NB4 (cell line): ENCODE measurements around the gene SLC1A4.

Experiments
- MAX ChIP-seq: IDR thresholded peaks from 2 replicates; pipeline ENCODE4 v1.6.1; 2011; ENCODE audit warnings: low read depth, low read length
- MYC ChIP-seq: IDR thresholded peaks from 2 replicates; pipeline ENCODE4 v1.6.1; 2011; ENCODE audit warnings: low read depth, low read length
- POLR2A ChIP-seq: IDR thresholded peaks from 2 replicates; pipeline ENCODE4 v1.6.1; 2011; ENCODE audit warnings: mild to moderate bottlenecking; ENCODE audit not compliant: insufficient read length; ENCODE audit errors: extremely low read depth
- TF ChIP-seq, protein P1 (sequence below): IDR thresholded peaks from one replicate; pipeline ENCODE4 v1.5.1; 2012; ENCODE audit warnings: low read depth, low read length

GRCh38 chr2:64980183-64980582 is 9.0 kb upstream of the SLC1A4 start:
- TF ChIP-seq, protein P1, sequence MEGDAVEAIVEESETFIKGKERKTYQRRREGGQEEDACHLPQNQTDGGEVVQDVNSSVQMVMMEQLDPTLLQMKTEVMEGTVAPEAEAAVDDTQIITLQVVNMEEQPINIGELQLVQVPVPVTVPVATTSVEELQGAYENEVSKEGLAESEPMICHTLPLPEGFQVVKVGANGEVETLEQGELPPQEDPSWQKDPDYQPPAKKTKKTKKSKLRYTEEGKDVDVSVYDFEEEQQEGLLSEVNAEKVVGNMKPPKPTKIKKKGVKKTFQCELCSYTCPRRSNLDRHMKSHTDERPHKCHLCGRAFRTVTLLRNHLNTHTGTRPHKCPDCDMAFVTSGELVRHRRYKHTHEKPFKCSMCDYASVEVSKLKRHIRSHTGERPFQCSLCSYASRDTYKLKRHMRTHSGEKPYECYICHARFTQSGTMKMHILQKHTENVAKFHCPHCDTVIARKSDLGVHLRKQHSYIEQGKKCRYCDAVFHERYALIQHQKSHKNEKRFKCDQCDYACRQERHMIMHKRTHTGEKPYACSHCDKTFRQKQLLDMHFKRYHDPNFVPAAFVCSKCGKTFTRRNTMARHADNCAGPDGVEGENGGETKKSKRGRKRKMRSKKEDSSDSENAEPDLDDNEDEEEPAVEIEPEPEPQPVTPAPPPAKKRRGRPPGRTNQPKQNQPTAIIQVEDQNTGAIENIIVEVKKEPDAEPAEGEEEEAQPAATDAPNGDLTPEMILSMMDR, result no peak
- TF ChIP-seq POLR2A (no peak), MAX (no peak), MYC (no peak)
